Urinary bladder (tissue), 4 donors: Measurements from ENCODE around the gene DOP1B. TPM values are rescaled to one million over a fixed set of nuclear protein-coding genes. Genes with fewer than 3 reads are reported as not detected.
"Not testable (repeated sequence)": the region's sequence is repeated elsewhere in the genome, so short reads cannot be mapped to it uniquely, and the experiment has no call there.

ENCODE experiments used
- DNase-seq: peaks from one replicate; pipeline ENCODE4 v3.0.0-alpha.2; 2015; ENCODE audit errors: extremely low spot score
- H3K27ac ChIP-seq: one replicate; pipeline ENCODE4 v1.5.1; 2013; ENCODE audit warnings: low read depth, mild to moderate bottlenecking, moderate library complexity
- H3K36me3 ChIP-seq: one replicate; pipeline ENCODE4 v1.6.1; 2013; ENCODE audit warnings: mild to moderate bottlenecking, moderate library complexity; ENCODE audit not compliant: insufficient read depth
- H3K4me1 ChIP-seq: one replicate; pipeline ENCODE4 v1.6.1; 2013; ENCODE audit warnings: mild to moderate bottlenecking, moderate library complexity; ENCODE audit not compliant: insufficient read depth
- H3K4me3 ChIP-seq: one replicate; pipeline ENCODE4 v1.5.1; 2013; ENCODE audit warnings: low read depth, low read length
- WGBS: extraction: QIAGEN DNeasy Blood & Tissue Kit; methylation state at CpG from one replicate; pipeline ENCODE4 v1.1.7; 2013; 5-methylcytosine and 5-hydroxymethylcytosine counted together
- polyA plus RNA-seq: library from polyadenylated mRNA; stranded (reverse); fragments of 200-250 nt; gene quantifications from one replicate; pipeline ENCODE4 v1.2.3, GENCODE V29; 2013
- total RNA-seq: library from RNA; depleted of rRNA; stranded (reverse); fragments of >200 nt; gene quantifications from one replicate; pipeline ENCODE4 v1.2.3, GENCODE V29; 2014
- donor health status: healthy with polysubstance abuse.
- donor health status: healthy.

DOP1B gene
- total and polyA plus RNA-seq, 2 donors = 5.4 to 8.8 TPM

DNA sequence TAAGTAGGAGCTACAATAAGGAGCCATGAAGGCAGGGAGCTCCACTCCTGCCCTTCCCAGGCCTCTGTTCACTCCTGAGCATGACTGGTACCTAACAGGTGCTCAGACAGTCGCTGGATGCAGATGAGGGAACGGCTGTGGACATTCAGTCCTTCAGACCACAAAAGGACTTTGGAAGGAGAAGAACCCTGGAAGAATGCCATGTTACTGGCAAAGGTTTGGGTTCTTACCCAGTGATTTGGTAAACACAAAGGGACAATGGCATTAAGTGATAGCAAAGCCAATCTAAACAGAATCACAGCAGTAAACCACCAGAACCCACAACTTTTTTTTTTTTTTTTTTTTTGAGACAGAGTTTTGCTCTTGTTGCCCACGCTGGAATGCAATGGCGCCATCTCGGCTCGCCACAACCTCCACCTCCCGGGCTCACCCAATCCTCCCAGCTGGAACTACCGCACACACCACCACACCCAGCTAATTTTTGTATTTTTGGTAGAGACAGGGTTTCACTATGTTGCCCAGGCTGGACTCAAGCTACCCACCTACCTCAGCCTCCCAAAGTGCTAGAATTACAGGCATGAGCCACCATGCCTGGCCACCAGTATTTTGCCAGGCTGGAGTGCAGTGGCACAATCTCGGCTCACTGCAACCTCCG lies 29.2 kb upstream of the DOP1B start:
- Histone ChIP-seq H3K4me3 (no peak overlapping the region), H3K4me1 (no peaks in the 10 kb centered on the region), H3K36me3 (no peaks in the 10 kb centered on the region), H3K27ac (no peak overlapping the region)
- DNase-seq = no peak
- WGBS = 91% methylated on average over 10 of the region's 10 CpGs

GRCh38 chr21:36127977-36128376 lies 28.6 kb upstream of the DOP1B start:
- DNase-seq = no peak
- Histone ChIP-seq H3K27ac (no peak overlapping the region), H3K36me3 (no peaks in the 10 kb centered on the region), H3K4me3 (no peak overlapping the region), H3K4me1 (no peaks in the 10 kb centered on the region)
- 78% methylated on average over 5 of the region's 5 CpGs for WGBS

DNA sequence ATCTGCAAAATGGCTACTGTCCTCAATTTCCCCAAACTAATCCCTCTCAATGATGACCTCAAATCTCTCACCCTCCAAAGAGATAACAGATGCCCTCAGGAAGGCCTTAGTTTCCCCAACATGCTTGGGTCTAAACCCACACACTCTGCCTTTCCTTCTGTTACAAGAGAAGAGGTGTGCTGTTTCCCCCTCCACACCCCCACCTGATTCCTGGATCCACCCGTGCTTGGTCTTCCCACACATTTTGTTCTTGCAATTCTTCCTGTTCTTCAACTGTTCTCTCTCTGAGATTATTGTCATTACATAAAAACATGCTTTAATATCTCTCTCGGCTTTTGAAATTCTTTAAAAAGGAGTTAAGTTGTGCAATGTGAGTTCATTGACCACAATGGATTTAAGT lies 27.4 kb upstream of the DOP1B start:
- DNase-seq = no peak
- no peak overlapping the region for H3K27ac ChIP-seq
- H3K4me1 ChIP-seq = no peaks in the 10 kb centered on the region
- H3K36me3 ChIP-seq = no peaks in the 10 kb centered on the region
- 52% methylated on average over 2 of the region's 2 CpGs for WGBS
- H3K4me3 ChIP-seq = no peak overlapping the region

DNA sequence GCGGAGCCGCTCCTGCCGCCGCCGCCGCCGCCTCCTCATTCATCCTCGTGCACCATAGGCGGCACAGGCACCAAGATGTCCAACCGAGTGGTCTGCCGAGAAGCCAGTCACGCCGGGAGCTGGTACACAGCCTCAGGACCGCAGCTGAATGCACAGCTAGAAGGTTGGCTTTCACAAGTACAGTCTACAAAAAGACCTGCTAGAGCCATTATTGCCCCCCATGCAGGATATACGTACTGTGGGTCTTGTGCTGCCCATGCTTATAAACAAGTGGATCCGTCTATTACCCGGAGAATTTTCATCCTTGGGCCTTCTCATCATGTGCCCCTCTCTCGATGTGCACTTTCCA lies 26.2 kb upstream of the DOP1B start:
- 19% methylated on average over 9 of the region's 18 CpGs for WGBS
- H3K27ac ChIP-seq, DNase-seq, H3K4me3 ChIP-seq, H3K4me1 ChIP-seq, H3K36me3 ChIP-seq: not testable (repeated sequence)

DNA sequence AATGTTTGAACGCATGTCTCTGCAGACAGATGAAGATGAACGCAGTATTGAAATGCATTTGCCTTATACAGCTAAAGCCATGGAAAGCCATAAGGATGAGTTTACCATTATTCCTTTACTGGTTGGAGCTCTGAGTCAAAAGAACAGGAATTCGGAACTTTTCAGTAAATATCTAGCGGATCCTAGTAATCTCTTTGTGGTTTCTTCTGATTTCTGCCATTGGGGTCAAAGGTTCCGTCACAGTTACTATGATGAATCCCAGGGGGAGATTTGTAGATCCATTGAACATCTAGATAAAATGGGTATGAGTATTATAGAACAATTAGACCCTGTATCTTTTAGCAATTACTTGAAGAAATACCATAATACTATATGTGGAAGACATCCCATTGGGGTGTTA lies 25.8 kb upstream of the DOP1B start:
- not testable (repeated sequence) for H3K4me3 ChIP-seq, DNase-seq, H3K4me1 ChIP-seq, H3K36me3 ChIP-seq, H3K27ac ChIP-seq
- 85% methylated on average over 5 of the region's 5 CpGs for WGBS

GRCh38 chr21:36132696-36133095 lies 23.9 kb upstream of the DOP1B start:
- H3K4me3 ChIP-seq = no peak overlapping the region
- WGBS = 87% methylated on average over 8 of the region's 8 CpGs
- H3K36me3 ChIP-seq = no peaks in the 10 kb centered on the region
- H3K4me1 ChIP-seq = no peaks in the 10 kb centered on the region
- DNase-seq = no peak
- H3K27ac ChIP-seq = no peak overlapping the region

DNA sequence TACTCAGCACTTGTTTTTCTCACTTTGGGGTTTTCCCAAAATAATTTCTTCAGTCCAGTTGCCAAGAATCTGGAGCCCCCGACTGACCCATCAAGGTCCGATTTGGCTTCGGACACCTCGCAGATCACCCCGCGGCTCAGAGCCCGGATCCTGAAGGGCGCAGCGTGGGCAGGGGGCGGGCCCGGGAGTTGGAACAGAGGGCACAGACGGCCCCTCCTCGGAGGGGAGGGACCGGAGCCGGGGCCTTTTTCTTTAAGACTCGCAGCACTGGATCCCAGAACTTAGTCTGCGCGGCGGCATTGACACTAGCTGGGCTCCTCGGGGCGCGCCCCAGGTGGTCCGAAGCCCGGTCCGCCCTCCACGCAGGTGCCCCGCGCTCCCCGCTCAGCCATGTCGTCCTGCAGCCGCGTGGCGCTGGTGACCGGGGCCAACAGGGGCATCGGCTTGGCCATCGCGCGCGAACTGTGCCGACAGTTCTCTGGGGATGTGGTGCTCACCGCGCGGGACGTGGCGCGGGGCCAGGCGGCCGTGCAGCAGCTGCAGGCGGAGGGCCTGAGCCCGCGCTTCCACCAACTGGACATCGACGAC lies 21.7 kb upstream of the DOP1B start, which contains the start of gene CBR3:
Gene CBR3 (plus strand): TSS at position 277 of the 588 bp plus-strand sequence. CDS start 114 bp downstream, at position 391.
- under 1% methylated on average over 53 of the region's 53 CpGs for WGBS
- H3K4me3 ChIP-seq = peak within 1 kb of the TSS; percentile 53
- DNase-seq = no peak
- H3K36me3 ChIP-seq = no peaks in the 10 kb centered on the region
- no peaks in the 10 kb centered on the region for H3K4me1 ChIP-seq
- peak within 1 kb of the TSS; percentile 65 for H3K27ac ChIP-seq

DNA sequence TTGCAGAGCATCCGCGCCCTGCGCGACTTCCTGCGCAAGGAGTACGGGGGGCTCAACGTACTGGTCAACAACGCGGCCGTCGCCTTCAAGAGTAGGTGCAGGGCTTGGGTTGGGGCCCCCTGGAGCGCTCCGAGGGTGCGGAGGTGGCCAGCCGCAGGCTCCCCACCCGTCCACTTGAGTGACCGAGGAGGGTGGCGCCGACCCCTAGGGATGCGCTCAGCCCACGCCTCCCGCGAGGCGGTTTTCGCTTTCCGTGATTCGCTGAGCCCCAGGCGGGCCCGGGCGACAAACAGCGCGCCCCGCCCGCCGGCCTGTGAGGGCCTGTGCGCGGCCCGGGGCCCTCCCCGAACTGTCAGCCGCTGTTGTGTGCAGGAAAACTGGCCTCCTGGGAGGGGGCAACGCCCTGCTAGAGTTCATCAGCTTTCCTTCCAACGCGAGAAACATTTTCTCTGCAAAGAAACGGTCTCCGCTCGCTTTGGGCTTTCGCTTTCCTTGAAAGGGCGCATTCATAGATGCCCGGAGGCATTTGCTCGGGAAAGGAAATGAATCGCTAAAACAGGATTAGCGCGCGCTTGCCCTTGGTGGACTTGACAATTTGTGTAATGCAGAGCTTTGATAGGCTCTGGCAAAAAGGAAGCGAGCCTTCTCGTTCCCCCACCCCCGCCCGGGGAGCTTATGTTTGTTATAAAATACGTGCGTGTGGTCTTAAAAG lies 21.1 kb upstream of the DOP1B start:
- under 1% methylated on average over 60 of the region's 60 CpGs for WGBS
- peak overlapping the region; percentile 53 for H3K4me3 ChIP-seq

GRCh38 chr21:36139791-36140190 lies 16.8 kb upstream of the DOP1B start:
- not testable (repeated sequence) for H3K27ac ChIP-seq, H3K36me3 ChIP-seq, DNase-seq, H3K4me3 ChIP-seq, H3K4me1 ChIP-seq
- WGBS = 95% methylated on average over 13 of the region's 13 CpGs

More for the DNA sequence above, 21.1 kb upstream of the DOP1B start:
- DNase-seq = no peak
- Histone ChIP-seq H3K27ac (peak overlapping the region; percentile 65), H3K36me3 (no peaks in the 10 kb centered on the region), H3K4me1 (no peaks in the 10 kb centered on the region)

- 15% methylated on average over 6 of the region's 6 CpGs for WGBS
- Histone ChIP-seq H3K27ac (no peak overlapping the region), H3K4me3 (no peak overlapping the region), H3K36me3 (no peaks in the 10 kb centered on the region), H3K4me1 (no peaks in the 10 kb centered on the region)
- peak; percentile 72 for DNase-seq
Measured at GRCh38 chr21:36141513-36141925, 15.1 kb upstream of the DOP1B start.

GRCh38 chr21:36144233-36144632 lies 12.4 kb upstream of the DOP1B start:
- not testable (repeated sequence) for H3K36me3 ChIP-seq, DNase-seq
- 85% methylated on average over 5 of the region's 6 CpGs for WGBS

DNA sequence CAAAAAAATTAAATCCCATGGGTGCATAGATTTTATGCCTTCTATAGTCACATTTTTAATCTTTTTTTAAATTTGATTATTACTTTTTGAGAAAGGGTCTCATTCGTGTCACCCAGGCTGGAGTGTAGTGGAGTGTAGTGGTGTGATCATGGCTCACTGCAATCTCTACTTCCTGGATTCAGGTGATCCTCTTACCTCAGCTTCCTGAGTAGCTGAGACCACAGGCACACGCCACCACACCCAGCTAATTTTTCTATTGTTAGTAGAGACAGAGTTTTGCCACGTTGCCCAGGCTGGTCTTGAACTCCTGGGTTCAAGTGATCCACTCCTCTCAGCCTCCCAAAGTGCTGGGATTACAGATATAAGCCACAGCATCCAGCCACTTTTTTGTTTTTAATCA lies 11.4 kb upstream of the DOP1B start:
- no peak for DNase-seq
- Histone ChIP-seq H3K36me3 (no peaks in the 10 kb centered on the region), H3K27ac (no peak overlapping the region), H3K4me1 (no peaks in the 10 kb centered on the region), H3K4me3 (no peak overlapping the region)
- WGBS = 81% methylated on average over 3 of the region's 3 CpGs

More at GRCh38 chr21:36144233-36144632, 12.4 kb upstream of the DOP1B start:
- H3K27ac ChIP-seq, H3K4me1 ChIP-seq, H3K4me3 ChIP-seq: not testable (repeated sequence)

DNA sequence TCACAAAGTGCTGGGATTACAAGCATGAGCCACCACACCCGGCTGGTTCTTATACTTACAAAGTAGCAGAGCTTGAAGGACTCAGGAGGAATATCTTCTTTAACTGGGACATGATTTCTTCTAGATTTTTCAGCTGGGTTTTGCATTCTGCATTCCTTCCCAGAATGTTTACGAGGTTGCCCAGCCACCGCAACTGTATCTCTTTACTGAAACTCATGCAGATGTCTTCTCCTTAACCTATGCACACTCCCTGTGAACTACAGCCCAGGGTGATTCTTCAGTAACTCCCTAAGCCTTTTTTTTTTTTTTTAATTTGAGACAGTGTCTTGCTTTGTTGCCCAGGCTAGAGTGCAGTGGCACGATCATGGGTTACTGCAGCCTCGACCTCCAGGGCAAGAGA lies 8.7 kb upstream of the DOP1B start:
- Histone ChIP-seq H3K36me3 (no peaks in the 10 kb centered on the region), H3K4me1 (no peaks in the 10 kb centered on the region), H3K27ac (no peak overlapping the region), H3K4me3 (no peak overlapping the region)
- DNase-seq = no peak
- 75% methylated on average over 5 of the region's 5 CpGs for WGBS

DNA sequence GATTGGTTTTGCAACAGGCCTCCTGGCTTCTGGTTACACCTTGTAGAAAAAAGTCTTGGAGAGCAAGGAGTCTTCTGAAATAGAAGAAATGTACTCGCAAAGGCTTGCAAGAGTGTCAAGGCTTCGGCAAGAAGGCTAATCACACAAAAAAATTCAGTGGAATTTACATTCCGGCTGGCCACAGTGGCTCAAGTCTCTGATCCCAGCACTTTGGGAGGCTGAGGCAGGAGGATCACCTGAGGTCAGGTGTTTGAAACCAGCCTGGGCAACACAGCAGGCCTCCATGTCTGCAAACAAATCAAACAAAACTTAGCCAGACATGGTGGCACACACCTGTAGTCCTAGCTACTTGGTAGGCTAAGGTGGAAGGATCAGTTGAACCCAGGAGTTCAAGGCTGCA lies 7.7 kb upstream of the DOP1B start:
- Histone ChIP-seq H3K4me3 (no peak overlapping the region), H3K27ac (no peak overlapping the region), H3K36me3 (no peaks in the 10 kb centered on the region), H3K4me1 (no peaks in the 10 kb centered on the region)
- WGBS = 95% methylated on average over 3 of the region's 3 CpGs
- no peak for DNase-seq
